ENCODE results near the gene HUS1.
"Not testable (repeated sequence)": the region's sequence is repeated elsewhere in the genome, so short reads cannot be mapped to it uniquely, and the experiment has no call there.

The HUS1 gene

DNA sequence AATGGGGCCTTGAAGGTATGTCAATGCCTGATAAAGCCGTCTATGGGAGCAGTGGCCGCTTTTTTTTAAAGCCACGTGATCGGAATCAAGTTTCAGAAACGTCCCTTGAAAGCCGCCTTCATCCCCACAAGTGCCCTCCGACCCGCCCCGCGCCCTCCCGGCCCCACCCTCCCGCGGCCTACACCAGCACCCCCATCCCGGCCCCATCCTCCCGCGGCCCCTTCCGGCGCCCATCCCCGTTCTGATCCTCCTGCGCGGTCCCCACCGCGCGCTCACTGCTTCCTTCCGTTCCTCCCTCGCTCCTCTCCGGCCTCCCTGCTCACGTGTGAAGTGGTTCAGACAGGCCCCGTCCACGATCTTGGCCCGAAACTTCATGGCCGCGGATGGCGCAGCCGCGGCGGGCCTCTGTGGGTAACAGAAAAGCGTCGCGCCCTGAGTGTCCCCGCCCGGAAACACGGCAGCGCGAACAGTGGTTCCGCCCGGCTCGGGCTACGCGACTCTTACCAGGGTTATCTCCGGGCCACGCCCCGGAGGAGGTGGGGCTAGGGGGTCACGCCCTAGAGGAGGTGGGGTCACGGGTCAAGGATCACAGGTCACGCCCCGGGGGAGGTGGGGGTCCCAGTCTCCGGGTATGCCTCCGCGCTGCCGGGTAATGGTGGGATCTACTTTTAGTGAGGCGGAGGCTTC is at the start of gene HUS1:
TSS of gene HUS1 (minus strand) at position 471 of the 687 bp plus-strand sequence. CDS start at position 375, 96 bp downstream.
- peak; percentile 89 for DNase-seq

DNA sequence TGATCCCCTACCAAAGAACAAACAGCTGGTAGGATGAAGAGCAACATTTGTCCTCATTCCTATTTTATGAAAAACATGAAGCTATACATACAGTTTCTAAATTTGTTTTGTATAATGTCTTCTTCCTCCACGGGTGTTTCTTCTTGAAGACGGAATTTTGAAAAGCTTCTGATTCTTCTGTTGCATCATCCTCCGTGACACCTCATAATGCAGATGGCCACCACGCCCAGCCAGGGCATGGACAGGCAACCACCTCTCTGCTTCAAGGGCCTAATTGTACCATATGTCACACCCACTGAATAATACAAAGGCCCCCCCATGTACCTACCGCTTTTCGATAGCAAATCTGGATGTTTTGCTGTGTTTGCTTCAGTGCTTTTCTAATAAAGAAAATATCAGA is 49.5 kb upstream of the HUS1 start, which contains the start of gene SUN3:
TSS of gene SUN3 (minus strand) at position 170 of the 400 bp plus-strand sequence. CDS start at position 1, 169 bp downstream.
- no peak for DNase-seq

DNA sequence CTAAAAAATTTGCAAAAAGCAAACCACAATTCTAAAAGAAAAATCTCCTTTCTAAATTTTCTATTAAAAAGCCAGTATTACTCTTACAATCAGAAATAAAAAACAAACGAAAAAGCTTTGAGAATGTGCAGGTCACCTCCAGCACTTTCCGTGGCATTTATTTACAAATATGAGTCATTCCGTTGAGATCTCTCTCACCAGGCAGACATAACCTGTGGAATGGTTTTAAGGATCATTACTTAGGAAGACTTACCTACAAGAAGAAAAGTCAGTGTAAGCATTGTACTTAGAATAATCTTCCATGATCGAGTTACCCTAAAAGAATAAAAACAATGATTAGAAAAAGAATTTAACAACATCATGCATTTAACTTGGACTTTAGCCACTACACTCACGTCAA is 46.2 kb upstream of the HUS1 start:
- DNase-seq = no peak

DNA sequence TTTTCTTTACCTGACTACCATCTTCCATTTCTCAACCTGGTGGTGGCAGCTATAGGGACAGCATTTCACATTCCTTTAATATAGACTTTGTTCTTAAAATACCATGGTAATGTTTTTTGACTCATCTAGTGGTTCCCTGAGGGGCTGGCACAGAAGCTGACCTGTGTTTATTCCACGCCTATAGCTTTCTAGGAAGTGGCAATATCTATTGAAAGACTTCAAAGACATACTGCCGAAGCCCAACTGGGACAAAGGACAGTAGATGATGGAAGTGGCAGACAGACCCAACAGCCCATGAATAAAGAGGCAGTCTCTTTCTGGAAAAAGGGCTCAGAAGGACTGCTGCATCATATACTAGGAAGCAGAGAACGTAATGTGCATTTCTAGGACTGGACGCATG is 38.3 kb upstream of the HUS1 start:
- no peak for DNase-seq

DNA sequence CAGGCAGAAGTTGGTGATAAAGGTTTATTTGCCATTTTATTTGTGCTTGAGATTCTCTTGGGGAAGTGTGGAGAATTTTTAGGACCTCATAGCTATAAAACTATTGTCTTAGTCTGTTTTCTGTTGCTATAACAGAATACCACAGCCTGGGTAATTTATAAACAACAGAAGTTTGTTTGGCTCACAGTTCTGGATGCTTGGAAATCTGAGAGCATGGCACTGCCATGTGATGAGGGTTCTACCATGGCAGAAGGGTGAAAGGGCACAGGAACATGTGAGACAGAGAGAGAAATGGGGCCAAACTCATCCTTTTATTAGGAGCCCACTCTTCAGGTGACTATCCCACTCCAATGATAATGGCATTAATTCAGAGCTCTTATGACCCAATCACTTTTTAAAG is 37.2 kb upstream of the HUS1 start:
- no peak for DNase-seq

DNA sequence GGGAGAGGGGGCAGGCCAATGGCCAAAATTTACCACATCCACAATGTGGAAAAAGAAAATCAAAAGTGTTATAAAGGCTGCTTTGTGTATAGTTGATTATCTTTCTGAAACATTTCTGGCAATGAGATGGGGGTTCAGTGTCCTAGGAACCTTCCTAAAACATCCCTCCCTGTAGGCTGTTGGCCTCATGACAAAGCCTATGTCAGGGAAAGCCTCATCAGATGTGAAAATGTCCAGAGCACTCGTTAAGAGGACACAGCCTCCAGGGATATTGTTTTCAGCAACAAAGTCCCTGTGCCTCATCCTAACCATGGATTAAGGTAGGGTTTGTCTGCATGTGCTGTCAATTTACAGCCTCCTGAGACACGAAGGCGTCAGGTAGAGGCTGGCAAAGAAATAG is 32.5 kb upstream of the HUS1 start:
- no peak for DNase-seq

DNA sequence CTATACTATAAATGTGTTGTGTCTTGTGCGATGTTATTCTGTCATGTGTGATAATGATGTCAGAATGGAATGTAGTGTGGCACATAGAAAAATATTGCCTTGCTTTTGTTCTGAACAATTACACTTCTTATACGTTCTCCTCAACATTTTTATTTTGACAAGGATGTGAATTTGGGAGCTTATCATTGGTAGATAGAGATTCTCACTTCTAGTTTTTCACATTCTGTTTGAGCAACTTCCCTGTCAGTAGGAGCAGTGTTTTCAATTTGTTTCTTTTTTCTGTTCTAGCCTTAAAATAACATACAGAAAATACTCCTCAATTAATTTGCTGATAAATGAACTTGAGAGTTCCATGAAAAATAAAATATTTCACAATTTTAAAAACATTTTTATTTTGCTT is 31.9 kb upstream of the HUS1 start:
- no peak for DNase-seq

DNA sequence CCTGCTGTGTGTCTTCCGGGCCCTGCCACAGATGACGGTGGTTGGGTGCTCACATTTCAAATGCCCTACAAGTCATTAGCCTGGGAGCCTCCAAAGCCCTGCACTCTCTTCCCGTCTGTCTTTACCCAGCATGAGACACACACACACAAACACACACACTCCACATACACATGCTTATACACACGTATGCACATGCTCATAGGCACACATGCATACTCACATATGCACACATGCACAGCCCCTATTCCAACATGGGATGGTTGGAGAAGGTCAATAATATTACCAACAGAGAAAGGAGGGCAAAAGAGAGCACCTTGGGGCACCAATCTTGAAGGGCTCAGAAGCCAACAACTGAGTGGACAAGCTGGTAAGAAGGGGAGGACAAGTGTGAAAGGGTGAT is 30.5 kb upstream of the HUS1 start:
- no peak for DNase-seq

DNA sequence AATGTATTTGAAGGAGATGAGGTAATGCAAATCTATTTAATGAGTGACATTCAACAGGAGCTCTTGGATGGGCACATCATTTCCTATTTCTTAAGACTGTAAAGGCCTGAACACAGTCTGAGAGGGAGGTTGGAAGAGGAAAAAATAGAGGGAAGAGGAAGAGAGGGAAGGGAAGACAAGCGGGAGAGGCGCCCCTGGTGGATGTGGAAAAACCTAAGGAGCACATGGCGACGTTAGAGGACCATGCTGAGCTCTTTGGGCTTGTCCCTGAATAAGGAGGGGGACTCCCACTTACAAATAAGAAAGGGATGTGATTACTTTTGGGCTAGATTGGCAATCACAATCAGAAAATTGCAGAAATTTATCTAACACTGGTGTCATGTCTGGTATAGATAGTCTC is 29.8 kb upstream of the HUS1 start:
- DNase-seq = no peak

DNA sequence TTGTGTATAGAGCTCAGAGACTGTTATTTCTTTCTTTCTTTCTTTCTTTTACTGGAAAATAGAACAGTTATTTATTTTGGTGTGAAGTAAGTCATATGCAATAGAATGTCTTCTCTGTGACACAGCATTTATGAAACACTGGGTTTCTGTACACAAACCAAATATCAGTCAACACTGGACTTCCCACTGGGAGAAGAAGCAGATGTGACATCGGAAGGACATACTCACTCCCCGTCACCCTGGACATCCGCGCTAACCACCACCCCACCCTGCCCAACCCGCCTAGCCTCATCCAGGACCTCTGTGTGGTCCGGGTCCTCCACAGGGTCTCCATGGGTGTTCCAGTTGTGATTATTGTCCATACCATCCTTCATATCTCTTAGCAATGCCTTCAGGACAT is 27.5 kb upstream of the HUS1 start:
- no peak for DNase-seq

DNA sequence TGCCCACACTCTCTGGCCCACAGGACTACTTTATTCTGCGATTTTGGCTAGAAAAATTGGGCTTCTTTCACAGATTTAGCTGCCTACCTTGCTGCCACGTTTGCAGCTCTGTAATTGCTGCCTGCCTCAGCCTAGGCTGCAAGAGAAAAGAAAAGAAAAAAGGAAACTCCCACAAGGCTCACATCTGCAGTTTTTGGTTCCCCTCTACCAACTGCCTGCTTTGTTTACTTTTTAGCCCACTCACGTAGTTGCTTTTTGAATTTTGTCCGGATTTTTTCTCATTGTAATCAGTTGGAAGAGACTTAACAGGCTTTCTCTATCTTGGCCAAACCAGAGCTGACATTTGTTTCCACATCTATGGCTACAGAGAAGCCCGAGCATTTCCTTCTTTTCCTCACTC is 25.2 kb upstream of the HUS1 start:
- DNase-seq = no peak

DNA sequence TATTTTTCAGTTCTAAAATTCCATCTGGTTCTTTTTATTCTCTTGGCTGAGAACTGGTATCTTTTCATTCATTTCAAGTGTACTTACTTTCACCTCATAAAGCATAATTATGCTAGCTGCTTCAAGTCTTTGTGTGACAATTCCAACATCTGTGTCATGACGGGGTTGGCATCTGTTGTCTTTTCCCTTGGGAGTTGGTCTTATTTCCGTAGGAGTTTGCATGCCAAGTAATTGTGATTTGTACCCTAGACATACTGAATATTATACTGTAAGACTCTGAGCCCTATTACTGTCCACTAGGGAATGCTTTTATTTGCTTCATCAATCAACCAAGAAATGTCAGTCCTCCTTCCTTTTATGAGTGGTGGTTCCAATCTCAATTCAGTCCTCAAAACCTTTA is 24.6 kb upstream of the HUS1 start:
- no peak for DNase-seq

DNA sequence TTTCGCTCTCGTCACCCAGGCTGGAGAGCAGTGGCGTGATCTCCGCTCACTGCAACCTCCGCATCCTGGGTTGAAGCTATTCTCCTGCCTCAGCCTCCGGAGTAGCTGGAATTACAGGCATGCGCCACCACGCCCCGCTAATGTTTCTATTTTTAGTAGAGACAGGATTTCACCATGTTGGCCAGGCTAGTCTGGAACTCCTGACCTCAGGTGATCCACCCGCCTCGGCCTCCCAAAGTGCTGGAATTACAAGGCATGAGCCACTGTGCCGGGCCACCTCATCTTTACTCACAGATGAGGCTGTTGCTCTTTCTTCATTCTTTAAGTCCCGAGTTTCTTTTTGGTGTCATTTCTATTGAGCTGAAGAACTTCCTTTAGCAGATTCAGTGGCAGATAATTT is 20.7 kb upstream of the HUS1 start:
- not testable (repeated sequence) for DNase-seq

DNA sequence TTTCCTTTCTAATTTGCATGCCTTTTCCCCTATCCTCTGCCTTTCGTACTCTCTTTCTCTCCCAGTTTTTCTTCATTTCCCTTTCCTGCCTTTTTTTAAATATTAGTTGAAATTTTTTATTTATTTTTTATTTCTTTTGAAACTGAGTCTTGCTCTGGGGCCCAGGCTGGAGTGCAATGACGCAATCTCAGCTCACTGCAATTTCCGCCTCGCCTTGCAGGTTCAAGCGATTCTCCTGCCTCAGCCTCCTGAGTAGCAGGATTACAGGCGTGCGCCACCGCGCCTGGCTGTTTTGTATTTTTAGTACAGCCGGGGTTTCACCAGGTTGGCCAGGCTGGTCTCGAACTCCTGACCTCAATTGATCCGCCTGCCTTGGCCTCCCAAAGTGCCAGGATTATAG is 20.0 kb upstream of the HUS1 start:
- DNase-seq = no peak

DNA sequence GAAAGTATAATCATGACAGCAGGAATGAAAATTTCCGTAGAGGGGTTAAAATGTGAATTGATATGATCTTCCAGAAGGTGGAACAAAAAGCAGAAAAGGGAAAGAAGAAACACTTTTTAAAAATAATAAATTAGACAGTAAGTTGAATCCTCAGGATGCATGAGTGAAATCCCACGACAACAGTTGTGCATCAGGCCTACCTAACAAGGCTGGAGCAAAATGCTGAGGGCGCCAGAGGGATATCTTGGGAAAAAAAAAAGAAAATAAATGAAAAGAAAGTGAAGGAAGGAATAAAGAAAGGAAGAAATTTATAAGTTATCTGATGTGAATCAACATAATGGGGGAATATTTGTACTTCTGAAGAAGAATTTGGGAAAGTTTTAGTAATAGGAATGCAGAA is 13.0 kb upstream of the HUS1 start:
- DNase-seq = no peak

DNA sequence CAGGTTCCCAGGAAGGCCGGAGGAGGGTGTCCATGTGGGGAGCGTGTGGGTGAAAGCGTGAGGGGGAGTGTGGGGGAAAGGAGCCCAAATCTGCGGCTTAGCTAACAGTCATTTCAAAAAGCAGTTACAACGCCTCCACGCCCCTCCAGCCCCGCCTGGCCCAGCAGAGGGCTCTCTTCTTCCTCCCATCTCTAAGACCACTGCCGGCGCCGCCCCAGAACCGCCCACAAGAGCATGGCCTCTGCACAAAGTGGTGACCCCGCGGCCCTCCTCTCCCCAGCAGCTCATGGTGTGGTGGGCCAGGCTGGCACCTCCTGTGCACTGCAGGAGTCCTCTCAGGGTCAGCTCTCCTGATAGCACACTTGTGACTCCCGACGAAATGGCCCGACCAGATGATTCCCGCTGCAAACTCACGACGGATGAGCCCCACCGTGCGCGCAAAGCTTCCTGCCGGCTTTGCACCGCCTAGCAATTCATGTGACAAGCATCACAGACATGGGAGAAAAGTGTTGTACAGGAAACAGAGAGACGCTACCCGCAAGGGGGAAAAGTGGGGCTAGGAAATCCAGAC is 12.4 kb upstream of the HUS1 start:
- DNase-seq = peak; percentile 88

DNA sequence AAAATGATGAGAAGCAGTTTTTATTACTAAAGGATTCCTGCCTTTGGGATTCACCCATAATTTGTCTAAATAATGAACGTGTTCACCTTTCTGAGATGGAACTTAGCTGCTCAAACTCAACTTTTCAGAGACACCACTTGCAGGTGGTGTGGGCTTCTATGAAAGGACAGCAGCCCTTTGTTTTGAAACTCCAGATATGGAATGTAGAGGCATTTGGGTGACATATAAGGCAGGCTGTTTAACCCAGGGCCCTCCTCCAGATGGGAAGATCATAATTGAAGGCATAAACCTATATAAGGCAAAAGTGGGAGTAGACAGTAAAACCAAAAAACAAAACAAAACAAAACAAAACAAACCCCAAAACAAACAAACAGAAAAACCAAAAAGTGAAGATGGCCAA is 11.9 kb upstream of the HUS1 start:
- no peak for DNase-seq

DNA sequence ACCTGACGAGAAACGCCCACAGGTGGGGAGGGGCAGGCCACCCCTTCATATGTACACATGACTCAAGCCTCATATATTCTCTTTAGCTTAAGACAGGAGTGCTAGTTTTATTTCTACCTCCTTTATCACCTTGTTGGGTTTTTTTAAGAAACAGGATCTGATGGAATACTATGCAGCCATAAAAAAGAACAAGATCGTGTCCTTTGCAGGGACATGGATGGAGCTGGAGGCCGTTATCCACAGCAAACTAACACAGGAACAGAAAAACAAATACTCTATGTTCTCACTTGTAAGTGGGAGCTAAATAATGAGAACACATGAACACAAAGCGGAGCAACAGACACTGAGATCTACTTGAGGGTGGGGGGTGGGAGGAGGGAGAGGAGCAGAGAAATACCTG is 11.2 kb upstream of the HUS1 start:
- no peak for DNase-seq

DNA sequence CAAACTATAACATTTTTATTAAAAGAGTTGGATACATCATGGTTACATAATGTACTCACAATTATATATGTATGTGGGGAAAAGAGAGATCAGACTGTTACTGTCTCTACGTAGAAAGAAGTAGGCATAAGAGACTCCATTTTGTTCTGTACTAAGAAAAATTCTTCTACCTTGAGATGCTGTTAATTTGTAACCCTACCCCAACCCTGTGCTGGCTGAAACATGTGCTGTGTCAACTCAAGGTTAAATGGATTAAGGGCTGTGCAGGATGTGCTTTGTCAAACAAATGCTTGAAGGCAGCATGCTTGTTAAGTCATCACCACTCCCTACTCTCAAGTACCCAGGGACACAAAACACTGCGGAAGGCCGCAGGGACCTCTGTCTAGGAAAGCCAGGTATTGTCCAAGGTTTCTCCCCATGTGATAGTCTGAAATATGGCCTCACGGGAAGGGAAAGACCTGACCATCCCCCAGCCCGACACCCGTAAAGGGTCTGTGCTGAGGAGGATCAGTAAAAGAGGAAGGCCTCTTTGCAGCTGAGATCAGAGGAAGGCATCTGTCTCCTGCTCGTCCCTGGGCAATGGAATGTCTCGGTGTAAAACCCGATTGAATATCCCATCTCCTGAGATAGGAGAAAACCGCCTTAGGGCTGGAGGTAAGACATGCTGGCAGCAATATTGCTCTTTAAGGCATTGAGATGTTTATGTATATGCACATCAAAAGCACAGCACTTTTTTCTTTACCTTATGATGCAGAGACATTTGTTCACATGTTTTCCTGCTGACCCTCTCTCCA is 10.4 kb upstream of the HUS1 start:
- DNase-seq = not testable (repeated sequence)

DNA sequence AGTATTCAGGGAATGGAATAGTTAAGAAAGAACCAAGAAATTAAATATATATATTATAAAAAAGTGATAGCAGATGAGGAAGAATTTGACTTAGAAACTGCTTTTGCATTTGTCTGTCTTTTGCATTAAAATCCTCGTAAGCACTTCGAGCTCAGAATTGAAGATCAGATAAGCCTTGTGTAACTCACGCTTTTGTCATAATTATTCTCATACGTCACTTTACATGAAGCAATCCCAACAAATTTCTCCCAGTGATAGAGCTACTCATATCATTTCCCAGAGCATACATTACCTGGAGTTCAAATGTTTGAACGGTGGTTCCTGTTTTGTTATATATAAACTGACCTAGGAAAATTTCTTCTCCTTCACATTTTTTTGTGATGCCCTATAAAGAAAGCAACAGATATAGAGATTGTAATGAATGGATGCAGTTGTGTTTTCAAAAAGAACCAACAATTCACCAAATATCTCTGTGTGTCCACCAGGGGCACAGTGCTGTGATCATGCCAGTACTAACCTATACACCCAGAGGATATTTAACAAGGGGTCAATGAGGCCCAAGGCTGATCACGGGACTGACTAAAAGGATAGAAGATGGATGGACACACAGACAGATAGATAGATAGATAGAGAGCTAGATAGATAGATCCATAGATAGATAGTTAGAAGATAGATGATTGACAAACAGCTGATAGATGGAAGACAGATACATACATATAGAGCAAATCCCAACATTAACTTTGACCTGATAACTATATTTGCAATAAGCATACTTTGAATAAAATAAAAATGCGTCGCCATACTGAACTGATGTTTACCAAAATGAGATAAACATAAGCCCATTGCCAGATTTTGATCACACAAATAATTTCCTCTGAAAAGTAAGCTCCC is 9.3 kb upstream of the HUS1 start:
- no peak for DNase-seq

DNA sequence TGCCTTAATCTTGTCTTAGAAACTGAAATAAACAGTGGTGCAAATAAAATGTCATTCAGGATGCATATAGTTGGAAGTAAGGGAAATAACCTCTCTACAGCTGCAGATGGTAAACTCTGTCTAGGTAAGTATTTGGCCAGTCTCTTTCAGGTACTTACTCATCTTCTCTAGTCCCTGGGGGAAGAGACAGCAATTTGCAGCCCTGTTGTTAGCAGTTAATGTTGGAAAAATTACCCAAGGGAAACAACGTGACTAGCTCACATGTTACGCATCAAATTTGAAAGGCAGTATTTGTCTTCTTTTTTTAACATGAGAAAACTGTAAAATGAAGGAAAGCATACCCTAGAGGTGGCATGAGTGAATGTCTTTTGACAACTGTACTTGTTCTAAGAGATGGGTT is 3.2 kb upstream of the HUS1 start:
- DNase-seq = no peak

DNA sequence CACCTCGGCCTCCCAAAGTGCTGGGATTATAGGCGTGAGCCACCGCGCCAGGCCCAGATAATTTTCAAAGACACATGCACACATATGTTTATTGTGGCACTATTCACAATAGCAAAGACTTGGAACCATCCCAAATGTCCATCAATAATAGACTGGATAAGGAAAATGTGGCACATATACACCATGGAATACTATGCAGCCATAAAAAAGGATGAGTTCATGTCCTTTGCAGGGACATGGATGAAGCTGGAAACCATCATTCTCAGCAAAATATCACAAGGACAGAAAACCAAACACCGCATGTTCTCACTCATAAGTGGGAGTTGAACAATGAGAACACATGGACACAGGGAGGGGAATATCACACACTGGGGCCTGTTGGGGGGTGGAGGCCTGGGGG is 1.2 kb upstream of the HUS1 start:
- not testable (repeated sequence) for DNase-seq

DNA sequence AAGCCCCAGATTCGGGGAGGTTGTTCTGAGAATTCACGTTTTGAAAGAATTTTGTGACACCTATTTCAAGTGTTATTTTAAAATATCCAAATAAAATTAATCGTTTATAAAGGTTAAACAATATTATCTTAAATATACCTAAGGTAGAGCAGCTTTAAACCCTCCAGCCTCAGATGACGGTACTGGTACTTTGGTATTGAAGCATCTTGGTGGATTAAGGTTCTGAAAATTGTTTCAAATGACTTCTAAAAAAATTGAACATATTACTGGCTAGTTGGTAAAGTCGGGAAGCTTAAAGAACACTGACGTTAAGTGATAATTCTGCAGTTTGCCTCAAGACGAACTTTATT is 392 bp upstream of the HUS1 start:
- no peak for DNase-seq

Measured in activated gamma-delta T cell treated with Interleukin-2 at 50 U/mL for 16 hours (primary cell).